Gastrocnemius medialis (tissue), 4 donors: ENCODE measurements around the gene ABCA12.

Source experiments
- POLR2A ChIP-seq, 2 donors: fragments of 450-650 bp; IDR thresholded peaks; one replicate each; pipeline ENCODE4 v1.6.1; 2017; ENCODE audit warnings: antibody characterized with exemption in 2 of 2, mild to moderate bottlenecking in 2 of 2, moderate library complexity in 2 of 2
- TF ChIP-seq, protein P1 (sequence below), 5 experiments: fragments of 450-650 bp in 3 of 5; fragments of 200-600 bp in 2 of 5; sonication (generic) in 2 of 5; IDR thresholded peaks in 4 of 5; conservative IDR thresholded peaks in 1 of 5; 1 replicate in 4 of 5; 2 replicates in 1 of 5; pipeline ENCODE4 v1.5.1; 2016 to 2019; ENCODE audit warnings: antibody characterized with exemption in 5 of 5, mild to moderate bottlenecking in 3 of 5, moderate library complexity in 3 of 5

- TF ChIP-seq, protein P1, sequence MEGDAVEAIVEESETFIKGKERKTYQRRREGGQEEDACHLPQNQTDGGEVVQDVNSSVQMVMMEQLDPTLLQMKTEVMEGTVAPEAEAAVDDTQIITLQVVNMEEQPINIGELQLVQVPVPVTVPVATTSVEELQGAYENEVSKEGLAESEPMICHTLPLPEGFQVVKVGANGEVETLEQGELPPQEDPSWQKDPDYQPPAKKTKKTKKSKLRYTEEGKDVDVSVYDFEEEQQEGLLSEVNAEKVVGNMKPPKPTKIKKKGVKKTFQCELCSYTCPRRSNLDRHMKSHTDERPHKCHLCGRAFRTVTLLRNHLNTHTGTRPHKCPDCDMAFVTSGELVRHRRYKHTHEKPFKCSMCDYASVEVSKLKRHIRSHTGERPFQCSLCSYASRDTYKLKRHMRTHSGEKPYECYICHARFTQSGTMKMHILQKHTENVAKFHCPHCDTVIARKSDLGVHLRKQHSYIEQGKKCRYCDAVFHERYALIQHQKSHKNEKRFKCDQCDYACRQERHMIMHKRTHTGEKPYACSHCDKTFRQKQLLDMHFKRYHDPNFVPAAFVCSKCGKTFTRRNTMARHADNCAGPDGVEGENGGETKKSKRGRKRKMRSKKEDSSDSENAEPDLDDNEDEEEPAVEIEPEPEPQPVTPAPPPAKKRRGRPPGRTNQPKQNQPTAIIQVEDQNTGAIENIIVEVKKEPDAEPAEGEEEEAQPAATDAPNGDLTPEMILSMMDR (IDR thresholded peaks at IDR 0.05 in 4 of 5, conservative IDR thresholded peaks at IDR 0.05 in 1 of 5) = no peak
- TF ChIP-seq POLR2A (IDR thresholded peaks at IDR 0.05) = no peak
Measured at GRCh38 chr2:215034154-215034553, 104.3 kb downstream of the ABCA12 start.
